B cell (primary cell): Measurements from ENCODE around the gene ACTRT1. TPM values are rescaled to one million over a fixed set of nuclear protein-coding genes. Genes with fewer than 3 reads are reported as not detected.

Experiments used
- ATAC-seq: fragments of 200-7000 bp; cut with Tn5 transposase; one replicate; pipeline ENCODE4 v1.10.0; 2021; ENCODE audit warnings: low read depth, mild to moderate bottlenecking, moderate number of reproducible peaks, moderate library complexity
- CTCF ChIA-PET: fragments of 350-600 bp; sonication (Branson Sonifier 250); formaldehyde crosslinking; loops from one replicate; lab custom pipeline; 2021; ENCODE audit warnings: antibody characterized with exemption, inconsistent platforms; lab: Charles Lee
- POLR2A ChIA-PET: fragments of 350-600 bp; sonication (Branson Sonifier 250); formaldehyde crosslinking; loops from one replicate; lab custom pipeline; 2021; ENCODE audit warnings: antibody characterized with exemption; lab: Charles Lee
- DNase-seq: peaks from one replicate; pipeline ENCODE4 v3.0.0; 2013
- H2AFZ ChIP-seq: 2 replicates; pipeline ENCODE4 v1.6.1; 2012; ENCODE audit warnings: mild to moderate bottlenecking, low read depth, low read length; ENCODE audit not compliant: insufficient read depth, poor library complexity, severe bottlenecking
- H3K27ac ChIP-seq, 2 donors: 1 replicate in 1 of 2; 2 replicates in 1 of 2; pipeline ENCODE4 v1.5.1; 2012 to 2013; ENCODE audit warnings: low read length in 2 of 2, mild to moderate bottlenecking in 2 of 2, moderate library complexity in 1 of 2
- H3K27me3 ChIP-seq, 4 experiments: fragments of 200-600 bp in 1 of 4; sonication (generic) in 1 of 4; replicated peaks in 1 of 4; 1 replicate in 2 of 4; 2 replicates in 2 of 4; pipeline versions ENCODE4 v1.6.1 to v1.7.0; 2013 to 2016; ENCODE audit warnings: low read length in 3 of 4, mild to moderate bottlenecking in 2 of 4, mixed read lengths in 1 of 4, moderate library complexity in 1 of 4; ENCODE audit not compliant: insufficient read depth in 4 of 4, control insufficient read depth in 3 of 4; ENCODE audit errors: control extremely low read depth in 1 of 4
- H3K36me3 ChIP-seq, 2 experiments: replicated peaks in 1 of 2; 1 replicate in 1 of 2; 2 replicates in 1 of 2; pipeline versions ENCODE4 v1.6.1 to v1.7.1; 2013; ENCODE audit warnings: low read length in 1 of 2; ENCODE audit not compliant: insufficient read depth in 2 of 2, control insufficient read depth in 1 of 2; ENCODE audit errors: control extremely low read depth in 1 of 2, extremely low read depth in 1 of 2
- H3K4me1 ChIP-seq, 2 donors: fragments of 200-600 bp in 1 of 2; sonication (generic) in 1 of 2; 1 replicate in 1 of 2; 2 replicates in 1 of 2; pipeline versions ENCODE4 v1.5.1 to v1.6.1; 2013 to 2017; ENCODE audit warnings: low read length in 2 of 2; ENCODE audit not compliant: control insufficient read depth in 2 of 2, insufficient read depth in 2 of 2
- H3K4me2 ChIP-seq: replicated peaks from 2 replicates; pipeline ENCODE3; 2012; ENCODE audit warnings: mild to moderate bottlenecking, low read depth, low read length; ENCODE audit not compliant: poor library complexity, severe bottlenecking
- H3K4me3 ChIP-seq, 5 experiments: fragments of 200-600 bp in 1 of 5; sonication (generic) in 1 of 5; 1 replicate in 3 of 5; 2 replicates in 2 of 5; pipeline versions ENCODE4 v1.5.1 to v1.7.0; 2011 to 2016; ENCODE audit warnings: low read length in 4 of 5, mild to moderate bottlenecking in 4 of 5, low read depth in 2 of 5, control low read depth in 1 of 5, moderate library complexity in 1 of 5; ENCODE audit not compliant: insufficient read depth in 1 of 5; ENCODE audit errors: control extremely low read depth in 1 of 5, extremely low read depth in 1 of 5
- H3K79me2 ChIP-seq: fragments of 200-600 bp; sonication (generic); one replicate; pipeline ENCODE4 v1.6.0; 2016; ENCODE audit warnings: low read length; ENCODE audit not compliant: control insufficient read depth, insufficient read depth
- H3K9ac ChIP-seq: fragments of 200-600 bp; sonication (generic); 2 replicates; pipeline ENCODE4 v1.6.1; 2017; ENCODE audit warnings: mild to moderate bottlenecking, low read length, moderate library complexity
- H3K9me3 ChIP-seq, 3 donors: one replicate each; pipeline versions ENCODE4 v1.6.1 to v1.7.1; 2013; ENCODE audit warnings: low read length in 2 of 3; ENCODE audit not compliant: control insufficient read depth in 2 of 3, insufficient read depth in 1 of 3; ENCODE audit errors: control extremely low read depth in 1 of 3
- H4K20me1 ChIP-seq: 2 replicates; pipeline ENCODE4 v1.6.0; 2012; ENCODE audit warnings: mild to moderate bottlenecking, low read length; ENCODE audit not compliant: insufficient read depth, control insufficient read depth, poor library complexity, severe bottlenecking
- H3K27ac Mint-ChIP-seq: one replicate; pipeline ENCODE4 v1.8.0; 2021; ENCODE audit warnings: mixed read lengths
- H3K27me3 Mint-ChIP-seq: one replicate; pipeline ENCODE4 v1.8.0; 2021; ENCODE audit warnings: mixed read lengths
- H3K4me1 Mint-ChIP-seq: one replicate; pipeline ENCODE4 v1.8.0; 2021; ENCODE audit warnings: mixed read lengths
- H3K4me3 Mint-ChIP-seq: one replicate; pipeline ENCODE4 v1.8.0; 2021; ENCODE audit warnings: mixed read lengths
- H3K9me3 Mint-ChIP-seq: one replicate; pipeline ENCODE4 v1.8.0; 2022; ENCODE audit warnings: mixed read lengths; ENCODE audit not compliant: insufficient read depth
- EZH2 ChIP-seq: IDR thresholded peaks from 2 replicates; pipeline ENCODE4 v1.6.1; 2012; ENCODE audit warnings: borderline replicate concordance, low read depth, mild to moderate bottlenecking, moderate library complexity, low read length; ENCODE audit not compliant: insufficient read depth, poor library complexity, severe bottlenecking
- WGBS: methylation state at CpG from one replicate; pipeline ENCODE4 v1.1.5; 2013; ENCODE audit warnings: missing lambda C conversion rate; ENCODE audit not compliant: insufficient coverage; 5-methylcytosine and 5-hydroxymethylcytosine counted together
- intact Hi-C: fragments of 100-400 bp; cut with micrococcal nuclease; formaldehyde crosslinking; loops from one replicate; pipeline ENCODE4 v1.10.0; 2022
- polyA plus RNA-seq: library from polyadenylated mRNA; depleted of rRNA; stranded (reverse); fragments of >200 nt; gene quantifications from 2 replicates; pipeline ENCODE4 v1.2.3, GENCODE V29; 2012
- total RNA-seq, 2 donors: library from RNA; stranded (reverse); fragments of 120-200 nt in 1 of 2; gene quantifications; 1 replicate in 1 of 2; 2 replicates in 1 of 2; pipeline versions ENCODE4 v1.2.3 to v1.2.4, GENCODE V29; 2013 to 2022
- TF ChIP-seq, protein P1 (sequence below): fragments of 200-600 bp; IDR thresholded peaks from one replicate; pipeline ENCODE4 v1.8.0; 2022; ENCODE audit warnings: antibody characterized with exemption, mild to moderate bottlenecking

ACTRT1 gene
- total and polyA plus RNA-seq, 2 donors (not counting 1 experiment from before 2014, with no cell fraction given) = not detected

DNA sequence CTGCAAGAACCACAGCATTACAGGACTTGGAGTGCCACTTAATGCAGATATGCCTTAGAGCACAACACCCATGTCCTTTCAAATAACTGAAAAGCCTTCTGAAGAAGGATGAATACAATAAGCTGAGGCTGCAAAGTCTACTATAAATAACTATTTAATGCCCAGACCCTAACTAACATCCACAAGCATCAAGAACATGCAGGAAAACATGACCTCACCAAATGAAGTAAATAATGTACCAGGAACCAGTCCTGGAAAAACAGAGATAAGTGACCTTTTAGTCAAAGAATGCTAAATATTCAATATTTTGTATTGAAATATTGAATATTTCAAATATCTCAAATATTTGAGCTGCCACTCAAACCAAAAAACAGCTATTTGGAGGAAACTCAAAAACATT, 16.9 kb downstream of the ACTRT1 start:
- no peaks in the 10 kb centered on the region for H4K20me1 ChIP-seq
- no peak for TF ChIP-seq EZH2
- TF ChIP-seq, protein P1, sequence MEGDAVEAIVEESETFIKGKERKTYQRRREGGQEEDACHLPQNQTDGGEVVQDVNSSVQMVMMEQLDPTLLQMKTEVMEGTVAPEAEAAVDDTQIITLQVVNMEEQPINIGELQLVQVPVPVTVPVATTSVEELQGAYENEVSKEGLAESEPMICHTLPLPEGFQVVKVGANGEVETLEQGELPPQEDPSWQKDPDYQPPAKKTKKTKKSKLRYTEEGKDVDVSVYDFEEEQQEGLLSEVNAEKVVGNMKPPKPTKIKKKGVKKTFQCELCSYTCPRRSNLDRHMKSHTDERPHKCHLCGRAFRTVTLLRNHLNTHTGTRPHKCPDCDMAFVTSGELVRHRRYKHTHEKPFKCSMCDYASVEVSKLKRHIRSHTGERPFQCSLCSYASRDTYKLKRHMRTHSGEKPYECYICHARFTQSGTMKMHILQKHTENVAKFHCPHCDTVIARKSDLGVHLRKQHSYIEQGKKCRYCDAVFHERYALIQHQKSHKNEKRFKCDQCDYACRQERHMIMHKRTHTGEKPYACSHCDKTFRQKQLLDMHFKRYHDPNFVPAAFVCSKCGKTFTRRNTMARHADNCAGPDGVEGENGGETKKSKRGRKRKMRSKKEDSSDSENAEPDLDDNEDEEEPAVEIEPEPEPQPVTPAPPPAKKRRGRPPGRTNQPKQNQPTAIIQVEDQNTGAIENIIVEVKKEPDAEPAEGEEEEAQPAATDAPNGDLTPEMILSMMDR = no peak
- CTCF ChIA-PET = no interaction called here
- DNase-seq = no peak
- Mint-ChIP-seq H3K9me3 (no peaks in the 10 kb centered on the region), H3K27ac (no peak overlapping the region), H3K4me1 (no peaks in the 10 kb centered on the region), H3K27me3 (no peaks in the 10 kb centered on the region), H3K4me3 (no peak overlapping the region)
- no peaks in the 10 kb centered on the region for H3K27me3 ChIP-seq
- no peak for ATAC-seq
- H3K4me2 ChIP-seq = no peak overlapping the region
- no peaks in the 10 kb centered on the region for H3K36me3 ChIP-seq
- H2AFZ ChIP-seq = no peak overlapping the region
- no peaks in the 10 kb centered on the region for H3K79me2 ChIP-seq
- no peak overlapping the region for H3K4me3 ChIP-seq
- POLR2A ChIA-PET = no interaction called here
- H3K4me1 ChIP-seq = no peaks in the 10 kb centered on the region
- peaks cover 0 to 4% (median 0%) of the 10 kb centered on the region in 3 donors for H3K9me3 ChIP-seq
- no peak overlapping the region for H3K27ac ChIP-seq
- H3K9ac ChIP-seq = no peak overlapping the region
- intact Hi-C loops = no loop called here

- H3K4me1 Mint-ChIP-seq = no peaks in the 10 kb centered on the region
- H3K4me2 ChIP-seq = no peak overlapping the region
- H3K9ac ChIP-seq = no peak overlapping the region
Observed at GRCh38 chrX:128021566-128021965, 30.6 kb downstream of the ACTRT1 start.

More at GRCh38 chrX:128021566-128021965, 30.6 kb downstream of the ACTRT1 start:
- no peak overlapping the region for H3K27ac Mint-ChIP-seq
- CTCF ChIA-PET = no interaction called here
- H3K27ac ChIP-seq = no peak overlapping the region
- H3K4me1 ChIP-seq = no peaks in the 10 kb centered on the region
- intact Hi-C loops = no loop called here
- H4K20me1 ChIP-seq = no peaks in the 10 kb centered on the region
- H3K4me3 Mint-ChIP-seq = no peak overlapping the region
- no peaks in the 10 kb centered on the region for H3K79me2 ChIP-seq
- H3K9me3 Mint-ChIP-seq = no peaks in the 10 kb centered on the region
- POLR2A ChIA-PET = no interaction called here
- H3K27me3 ChIP-seq = no peaks in the 10 kb centered on the region
- no peak overlapping the region for H3K4me3 ChIP-seq
- H3K9me3 ChIP-seq = no peaks in the 10 kb centered on the region
- H2AFZ ChIP-seq = no peak overlapping the region
- ATAC-seq (no peak), DNase-seq (no peak)
- TF ChIP-seq EZH2 = no peak
- TF ChIP-seq, protein P1 = no peak
- no peaks in the 10 kb centered on the region for H3K36me3 ChIP-seq
- no CpG with 5 or more reads among the region's 1 CpG for WGBS
- H3K27me3 Mint-ChIP-seq = no peaks in the 10 kb centered on the region
